ENCODE data around the gene VIM. TPM values are rescaled to one million over a fixed set of nuclear protein-coding genes. Genes with fewer than 3 reads are reported as not detected.

VIM gene
- total RNA-seq, 1 donor from 2014 or later: 4,253 TPM

GRCh38 chr10:17229016-17229716 lies 1.1 kb downstream of the VIM start:
- intact Hi-C loops (cut with DNase I): no loop called here
- DNase-seq (ENCODE audit: low spot score) (peak; percentile 97), ATAC-seq (peak; percentile 89)

DNA sequence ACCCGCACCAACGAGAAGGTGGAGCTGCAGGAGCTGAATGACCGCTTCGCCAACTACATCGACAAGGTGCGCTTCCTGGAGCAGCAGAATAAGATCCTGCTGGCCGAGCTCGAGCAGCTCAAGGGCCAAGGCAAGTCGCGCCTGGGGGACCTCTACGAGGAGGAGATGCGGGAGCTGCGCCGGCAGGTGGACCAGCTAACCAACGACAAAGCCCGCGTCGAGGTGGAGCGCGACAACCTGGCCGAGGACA lies 1.6 kb downstream of the VIM start:
- ATAC-seq (no peak), DNase-seq (ENCODE audit: low spot score) (peak; percentile 79)
- intact Hi-C loops (cut with DNase I): no loop called here

- DNase-seq (ENCODE audit: low spot score): peak; percentile 92
- intact Hi-C loops (cut with DNase I): no loop called here
- ATAC-seq: peak; percentile 46
Observed at GRCh38 chr10:17229967-17230682, 2.1 kb downstream of the VIM start.

DNA sequence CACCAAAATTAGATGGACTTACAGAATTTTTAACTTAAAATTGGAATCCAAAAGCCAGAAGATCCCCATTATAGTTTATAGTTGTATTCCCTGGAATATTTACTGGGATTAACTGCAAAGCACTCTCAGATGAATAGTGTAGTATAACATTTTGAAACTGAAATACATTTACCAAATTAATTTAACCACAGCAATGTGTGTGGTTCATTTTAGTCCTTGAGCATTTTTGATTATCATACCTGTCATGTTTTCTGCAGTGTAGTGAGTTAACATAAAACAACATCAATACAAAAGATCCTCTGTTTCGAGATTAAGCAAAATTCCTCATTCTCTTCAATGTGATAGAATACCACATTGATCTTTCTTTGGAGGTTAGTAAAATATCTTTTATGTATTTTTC lies 3.7 kb downstream of the VIM start:
- DNase-seq (ENCODE audit: low spot score) (no peak), ATAC-seq (no peak)
- intact Hi-C loops (cut with DNase I): no loop called here

- no peak for DNase-seq (ENCODE audit: low spot score)
- ATAC-seq: no peak
- intact Hi-C loops (cut with DNase I): no loop called here
Observed at GRCh38 chr10:17232276-17232960, 4.4 kb downstream of the VIM start.

GRCh38 chr10:17233286-17233991 lies 5.4 kb downstream of the VIM start:
- DNase-seq (ENCODE audit: low spot score) (no peak), ATAC-seq (no peak)
- intact Hi-C loops (cut with DNase I): no loop called here

DNA sequence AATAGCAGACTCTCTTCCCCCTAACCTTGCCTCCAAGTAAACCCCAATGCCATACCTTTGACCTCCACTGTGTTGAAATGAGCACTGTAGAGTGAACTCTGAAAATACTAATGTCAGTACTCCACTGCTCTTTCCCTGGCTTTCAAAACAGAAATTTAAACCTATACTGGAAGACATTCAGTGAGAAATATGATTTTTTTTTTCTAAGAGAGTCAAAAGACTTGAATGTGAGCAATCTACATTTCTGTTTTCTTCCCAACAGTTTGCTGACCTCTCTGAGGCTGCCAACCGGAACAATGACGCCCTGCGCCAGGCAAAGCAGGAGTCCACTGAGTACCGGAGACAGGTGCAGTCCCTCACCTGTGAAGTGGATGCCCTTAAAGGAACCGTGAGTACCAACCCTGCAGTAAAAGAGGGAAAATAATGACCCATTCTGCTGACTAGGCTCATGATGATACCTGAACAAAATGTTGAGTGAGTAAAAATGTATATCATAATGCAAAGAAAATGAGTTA lies 6.4 kb downstream of the VIM start:
- DNase-seq (ENCODE audit: low spot score) (no peak), ATAC-seq (no peak)
- intact Hi-C loops (cut with DNase I): no loop called here

DNA sequence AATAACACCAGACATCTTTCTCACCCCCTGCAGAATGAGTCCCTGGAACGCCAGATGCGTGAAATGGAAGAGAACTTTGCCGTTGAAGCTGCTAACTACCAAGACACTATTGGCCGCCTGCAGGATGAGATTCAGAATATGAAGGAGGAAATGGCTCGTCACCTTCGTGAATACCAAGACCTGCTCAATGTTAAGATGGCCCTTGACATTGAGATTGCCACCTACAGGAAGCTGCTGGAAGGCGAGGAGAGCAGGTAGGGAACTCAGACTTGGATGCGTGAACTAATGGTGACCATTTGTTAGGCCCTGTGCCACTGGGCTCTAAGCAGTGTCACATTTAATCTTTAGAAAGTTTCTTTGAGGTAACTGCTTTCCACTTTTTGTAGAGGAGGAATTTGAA lies 7.1 kb downstream of the VIM start:
- intact Hi-C loops (cut with DNase I): no loop called here
- DNase-seq (ENCODE audit: low spot score) (no peak), ATAC-seq (no peak)

- ATAC-seq: no peak
- intact Hi-C loops (cut with DNase I): no loop called here
- no peak for DNase-seq (ENCODE audit: low spot score)
Observed at GRCh38 chr10:17236468-17237148, 8.6 kb downstream of the VIM start.

GRCh38 chr10:17237149-17237527 lies 9.1 kb downstream of the VIM start:
- DNase-seq (ENCODE audit: low spot score) (no peak), ATAC-seq (no peak)
- intact Hi-C loops (cut with DNase I): no loop called here

GRCh38 chr10:17237915-17238444 lies 9.9 kb downstream of the VIM start:
- DNase-seq (ENCODE audit: low spot score) (no peak), ATAC-seq (peak; percentile 27)
- intact Hi-C loops (cut with DNase I): no loop called here

DNA sequence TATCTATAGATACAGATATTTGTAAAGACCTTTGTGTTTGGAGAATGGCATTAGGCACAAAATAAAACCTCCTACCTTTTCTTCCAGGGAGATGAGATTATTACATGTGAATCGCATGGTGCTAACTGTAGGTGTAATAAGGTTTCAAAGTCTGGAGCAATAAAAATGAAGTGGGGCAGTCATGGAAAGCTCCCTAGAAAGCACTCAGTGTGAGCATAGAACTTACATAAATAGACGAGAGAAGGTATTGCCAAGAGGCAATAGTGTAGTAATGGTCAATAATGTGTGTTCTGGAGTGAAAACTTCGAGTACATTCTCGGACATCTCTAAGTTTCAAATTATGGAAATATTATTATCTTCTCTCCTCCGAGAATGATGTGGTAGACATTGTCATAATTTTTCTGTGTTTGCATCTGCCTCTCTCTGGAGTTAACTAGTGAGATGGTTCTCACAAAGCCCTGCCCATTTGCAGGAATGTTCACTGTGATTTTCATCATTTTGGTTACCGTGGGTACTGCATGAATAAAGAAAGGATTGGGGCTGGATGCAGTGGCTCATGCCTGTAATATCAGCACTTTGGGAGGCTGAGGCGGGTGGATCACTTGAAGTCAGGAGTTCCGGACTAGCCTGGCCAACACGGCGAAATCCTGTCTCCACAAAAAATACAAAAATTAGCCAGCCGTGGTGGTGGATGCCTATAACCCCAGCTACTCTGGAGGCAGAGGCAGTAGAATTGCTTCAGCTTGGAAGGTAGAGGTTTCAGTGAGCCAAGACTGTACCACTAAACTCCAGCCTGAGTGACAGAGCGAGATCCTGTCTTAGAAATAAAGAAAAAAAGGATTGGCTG lies 10.6 kb downstream of the VIM start:
- ATAC-seq (peak; percentile 71), DNase-seq (ENCODE audit: low spot score) (no peak)
- intact Hi-C loops (cut with DNase I): no loop called here

DNA sequence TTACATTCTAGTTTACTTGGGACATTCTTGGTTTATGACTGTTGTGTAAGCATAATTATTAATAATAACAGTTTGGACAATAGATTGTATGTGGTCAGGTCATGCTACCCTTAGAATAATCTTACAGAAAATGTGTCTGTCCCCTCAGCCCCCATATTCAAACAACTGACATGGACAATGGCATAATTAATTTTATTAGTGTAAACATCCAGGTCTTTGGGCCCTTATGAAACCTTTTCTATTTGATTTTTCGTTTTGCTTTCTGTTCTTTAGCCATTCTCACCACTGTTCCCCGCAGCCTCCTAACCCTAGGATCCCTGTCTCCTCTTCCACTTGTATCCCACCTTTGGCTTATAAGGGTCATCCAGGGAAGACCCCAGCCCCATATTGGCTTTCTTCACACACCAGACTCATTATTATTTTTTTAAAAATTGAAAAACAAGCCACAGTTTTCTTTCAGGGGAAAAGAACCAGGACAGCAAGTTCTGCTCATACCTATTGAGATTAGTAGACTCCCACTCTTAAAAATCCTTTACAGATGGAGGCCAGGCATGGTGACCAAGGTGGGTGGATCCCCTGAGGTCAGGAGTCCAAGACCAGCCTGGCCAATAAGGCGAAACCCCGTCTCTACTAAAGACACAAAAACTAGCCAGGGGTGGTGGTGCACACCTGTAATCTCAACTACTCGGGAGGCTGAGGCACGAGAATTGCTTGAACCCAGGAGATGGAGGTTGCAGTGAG lies 11.5 kb downstream of the VIM start:
- no peak for ATAC-seq
- no peak for DNase-seq (ENCODE audit: low spot score)
- intact Hi-C loops (cut with DNase I): no loop called here

DNA sequence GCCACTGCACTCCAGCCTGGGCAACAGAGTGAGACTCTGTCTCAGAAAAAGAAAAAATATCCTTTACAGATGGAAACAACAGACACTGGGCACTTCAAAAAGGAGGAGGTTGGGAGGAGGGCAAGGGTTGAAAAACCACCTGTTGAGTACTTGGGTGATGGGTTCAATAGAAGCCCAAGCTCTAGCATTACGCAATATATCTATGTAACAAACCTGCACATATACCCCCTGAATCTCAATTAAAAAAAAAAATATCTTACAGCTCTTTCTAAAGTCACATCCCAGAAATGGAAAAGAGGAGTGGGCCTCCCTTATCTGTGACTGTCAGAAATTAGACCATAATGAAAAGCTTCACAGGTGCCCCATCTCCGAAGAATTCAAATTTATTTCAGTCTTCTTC lies 12.1 kb downstream of the VIM start:
- no peak for ATAC-seq
- intact Hi-C loops (cut with DNase I): no loop called here
- no peak for DNase-seq (ENCODE audit: low spot score)

DNA sequence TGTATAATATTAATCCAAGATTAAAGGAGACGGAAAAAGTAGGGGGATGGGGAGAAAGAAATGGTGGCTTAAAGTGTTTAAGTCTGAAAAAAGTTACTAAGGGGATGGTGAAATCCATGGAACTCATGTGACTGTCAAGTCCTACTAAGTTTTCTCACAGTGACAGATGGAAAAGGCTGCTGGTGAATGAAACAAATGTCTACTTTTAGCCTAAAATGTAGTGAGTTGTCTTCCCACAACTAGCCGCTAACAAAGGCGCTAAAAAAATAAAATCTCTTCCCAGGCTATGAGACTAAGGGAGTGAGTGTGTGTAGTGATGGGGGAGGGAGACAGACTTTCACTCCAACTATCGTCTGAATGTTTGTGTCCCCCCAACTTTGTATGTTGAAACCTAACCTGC lies 12.6 kb downstream of the VIM start:
- DNase-seq (ENCODE audit: low spot score) (no peak), ATAC-seq (no peak)
- intact Hi-C loops (cut with DNase I): no loop called here

DNA sequence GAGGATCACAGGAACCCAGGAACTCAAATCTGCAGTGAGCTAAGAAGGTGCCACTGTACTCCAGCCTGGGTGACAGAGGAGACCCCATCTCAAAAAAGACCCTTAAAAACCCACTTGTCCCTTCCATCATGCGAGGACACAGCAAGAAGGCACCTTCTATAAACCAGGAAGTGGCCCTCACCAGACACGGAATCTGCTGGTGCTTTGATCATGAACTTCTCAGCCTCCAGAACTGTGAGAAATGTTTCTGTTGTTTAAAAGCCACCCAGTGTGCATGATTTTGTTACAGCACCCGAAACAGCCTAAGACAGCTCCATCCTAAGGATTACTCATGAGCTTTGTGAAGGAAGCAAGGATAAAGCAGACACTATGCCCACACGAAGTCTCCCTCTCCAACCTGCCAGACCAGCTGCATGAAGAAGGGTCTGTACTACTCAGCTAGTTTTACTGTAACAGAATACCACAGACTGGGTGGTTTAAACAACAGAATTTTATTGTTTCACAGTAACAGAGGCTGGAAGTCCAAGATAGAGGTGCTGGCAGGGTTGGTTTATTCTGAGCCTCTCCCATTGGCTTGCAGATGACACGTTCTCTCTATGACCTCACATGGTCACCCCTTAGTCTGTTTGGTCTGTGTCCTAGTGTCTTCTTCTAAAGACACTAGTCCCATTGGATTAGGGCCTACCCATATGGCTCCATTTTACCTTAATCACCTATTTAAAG lies 13.7 kb downstream of the VIM start:
- DNase-seq (ENCODE audit: low spot score) (no peak), ATAC-seq (no peak)
- intact Hi-C loops (cut with DNase I): no loop called here
